Measurements from ENCODE around the gene ERC2.

Gene ERC2

GRCh38 chr3:55650011-55650410 lies 818.3 kb downstream of the ERC2 start:
- DNase-seq: no peak

GRCh38 chr3:55649554-55649953 lies 818.7 kb downstream of the ERC2 start:
- DNase-seq: no peak

- no peak for DNase-seq
Observed at GRCh38 chr3:55648591-55649318, 819.5 kb downstream of the ERC2 start.

GRCh38 chr3:55647670-55648069 lies 820.6 kb downstream of the ERC2 start:
- DNase-seq: no peak

- no peak for DNase-seq
Observed at GRCh38 chr3:55647063-55647462, 821.2 kb downstream of the ERC2 start.

GRCh38 chr3:55646121-55646520 lies 822.1 kb downstream of the ERC2 start:
- no peak for DNase-seq

GRCh38 chr3:55645422-55645821 lies 822.8 kb downstream of the ERC2 start:
- DNase-seq: no peak

- DNase-seq: no peak
Observed at GRCh38 chr3:55643283-55643682, 825.0 kb downstream of the ERC2 start.

GRCh38 chr3:55641964-55642363 lies 826.3 kb downstream of the ERC2 start:
- DNase-seq: no peak

- no peak for DNase-seq
Observed at GRCh38 chr3:55639896-55640765, 828.1 kb downstream of the ERC2 start.

- DNase-seq: no peak
Observed at GRCh38 chr3:55639143-55639542, 829.1 kb downstream of the ERC2 start.

- DNase-seq: no peak
Observed at GRCh38 chr3:55637906-55638638, 830.2 kb downstream of the ERC2 start.

GRCh38 chr3:55636300-55637195 lies 831.7 kb downstream of the ERC2 start:
- DNase-seq: no peak

GRCh38 chr3:55634345-55634744 lies 833.9 kb downstream of the ERC2 start:
- DNase-seq: no peak

GRCh38 chr3:55633333-55633732 lies 834.9 kb downstream of the ERC2 start:
- DNase-seq: no peak

- DNase-seq: no peak
Observed at GRCh38 chr3:55631766-55632331, 836.4 kb downstream of the ERC2 start.

- DNase-seq: no peak
Observed at GRCh38 chr3:55630921-55631299, 837.4 kb downstream of the ERC2 start.

- DNase-seq: no peak
Observed at GRCh38 chr3:55630280-55630920, 837.9 kb downstream of the ERC2 start.

GRCh38 chr3:55629432-55629831 lies 838.8 kb downstream of the ERC2 start:
- peak; percentile 0 for DNase-seq

GRCh38 chr3:55626279-55626665 lies 842.0 kb downstream of the ERC2 start:
- no peak for DNase-seq

- DNase-seq: no peak
Observed at GRCh38 chr3:55624238-55624637, 844.0 kb downstream of the ERC2 start.

- DNase-seq: no peak
Observed at GRCh38 chr3:55623786-55624185, 844.5 kb downstream of the ERC2 start.
